PC-3 (cell line): ENCODE data around the gene BNIP5.

Source experiments
- CTCF ChIP-seq: fragments of 300-600 bp; sonication (generic); conservative IDR thresholded peaks from 2 replicates; pipeline ENCODE4 v1.5.1; 2017; ENCODE audit warnings: antibody characterized with exemption, low read depth, mild to moderate bottlenecking, low read length
- EZH2 ChIP-seq: fragments of 300-600 bp; sonication (generic); IDR thresholded peaks from one replicate; pipeline ENCODE4 v1.6.1; 2017; ENCODE audit warnings: antibody characterized with exemption, mild to moderate bottlenecking, low read length; ENCODE audit not compliant: unreplicated experiment

GRCh38 chr6:36336208-36336710 lies 429 bp downstream of the BNIP5 start:
- TF ChIP-seq CTCF (no peak), EZH2 (no peak)
